NCI-H2081 (cell line): ENCODE results near the gene ZNF384.

ENCODE experiments used
- DNase-seq, 2 experiments: peaks; one replicate each; lab custom pipeline; 2025; lab: John Stamatoyannopoulos, UW

The ZNF384 gene

GRCh38 chr12:6653342-6653741 is 35.8 kb downstream of the ZNF384 start:
- DNase-seq = no peak

DNA sequence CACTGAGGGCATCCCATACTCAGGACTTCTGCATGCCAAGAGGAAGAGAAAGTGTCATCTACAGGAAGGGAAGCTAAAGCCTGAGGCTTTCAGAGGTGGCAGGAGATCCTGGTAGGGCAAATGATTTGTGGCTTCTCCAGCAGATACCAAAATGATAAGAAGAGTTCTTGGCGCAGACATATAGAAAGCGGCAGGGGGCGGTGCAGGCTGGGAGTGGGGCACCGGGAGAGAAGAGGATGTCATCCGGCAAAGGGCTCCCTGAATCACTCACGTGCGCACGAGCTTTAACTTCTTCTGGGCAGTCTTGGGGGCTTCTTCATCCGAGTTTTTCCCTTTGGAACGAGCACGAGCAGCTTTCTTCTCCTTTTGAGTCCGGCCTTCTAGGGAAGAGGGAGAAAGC is 36.8 kb downstream of the ZNF384 start:
- DNase-seq = no peak

DNA sequence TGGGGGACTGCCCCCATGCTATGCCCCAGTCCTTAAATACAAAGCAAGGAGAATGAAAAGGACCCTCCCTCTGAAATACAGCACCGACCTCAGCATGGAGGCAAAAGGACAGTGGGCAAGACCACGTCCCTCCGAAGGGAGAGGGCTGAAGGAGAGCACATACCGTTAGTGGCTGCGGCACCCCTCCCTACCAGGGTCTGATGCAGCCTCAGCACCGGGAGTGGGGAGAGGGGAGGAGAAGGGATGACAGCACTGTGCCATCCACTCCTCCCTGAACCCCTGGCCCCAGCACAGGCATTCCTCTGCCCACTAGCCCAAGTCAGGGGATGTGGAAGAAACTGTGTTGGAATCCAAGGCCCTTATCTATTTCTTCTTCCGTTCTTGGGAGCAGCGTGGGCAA is 38.3 kb downstream of the ZNF384 start:
- no peak for DNase-seq

DNA sequence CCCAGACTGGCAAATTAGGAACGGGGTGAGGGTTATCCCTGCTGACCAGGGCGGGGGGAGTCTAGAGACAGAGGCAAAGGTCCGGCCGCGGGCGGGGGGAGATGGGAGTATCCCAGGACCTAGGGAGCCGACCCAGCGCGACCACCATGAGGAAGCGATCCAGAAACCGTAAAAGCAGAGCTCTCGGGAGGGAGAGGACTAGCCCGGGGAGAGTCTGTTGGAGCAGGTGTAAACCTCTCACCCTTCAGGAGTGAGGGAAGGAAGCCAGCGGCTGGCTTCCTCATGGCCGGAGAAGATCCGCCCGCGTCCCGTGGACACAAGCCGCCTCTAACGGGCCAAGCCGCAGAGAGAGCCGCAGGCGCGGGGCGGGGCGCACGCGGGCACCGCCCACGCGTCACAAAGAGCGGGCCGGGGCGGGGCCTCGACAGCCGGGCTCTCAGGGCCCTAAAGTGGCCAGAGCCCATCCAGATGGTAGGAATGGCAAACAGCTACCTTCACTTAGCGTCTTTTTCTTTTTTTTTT is 42.0 kb downstream of the ZNF384 start, which contains the start of gene ACRBP:
Gene ACRBP, minus strand, starts transcription at position 350 of the 522 bp plus-strand sequence. Its CDS starts 66 bp downstream, at position 284.
- DNase-seq = peak; percentile 70 to 71

GRCh38 chr12:6646276-6647082 is 42.7 kb downstream of the ZNF384 start:
- no peak for DNase-seq

GRCh38 chr12:6644903-6645302 is 44.3 kb downstream of the ZNF384 start:
- no peak for DNase-seq

DNA sequence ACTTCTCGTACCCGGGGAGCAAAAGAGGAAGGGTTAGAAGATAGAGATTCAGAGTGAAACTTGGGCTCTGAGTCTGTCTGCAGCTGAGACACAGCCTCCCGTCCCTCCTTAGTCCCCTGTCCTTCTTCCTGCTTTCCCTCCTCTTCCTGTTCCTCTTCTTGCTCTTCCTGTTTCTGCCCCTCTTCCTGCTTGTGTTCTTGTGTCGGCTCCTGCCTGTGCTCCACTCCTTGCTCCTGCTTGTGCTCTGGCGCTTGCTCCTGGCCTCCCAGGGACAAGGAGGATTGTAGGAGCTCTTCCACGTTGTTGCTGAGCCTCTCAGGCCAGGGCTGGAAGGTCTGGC is 44.9 kb downstream of the ZNF384 start:
- DNase-seq = no peak

- DNase-seq = no peak
Observed at GRCh38 chr12:6643569-6644256, 45.5 kb downstream of the ZNF384 start.

DNA sequence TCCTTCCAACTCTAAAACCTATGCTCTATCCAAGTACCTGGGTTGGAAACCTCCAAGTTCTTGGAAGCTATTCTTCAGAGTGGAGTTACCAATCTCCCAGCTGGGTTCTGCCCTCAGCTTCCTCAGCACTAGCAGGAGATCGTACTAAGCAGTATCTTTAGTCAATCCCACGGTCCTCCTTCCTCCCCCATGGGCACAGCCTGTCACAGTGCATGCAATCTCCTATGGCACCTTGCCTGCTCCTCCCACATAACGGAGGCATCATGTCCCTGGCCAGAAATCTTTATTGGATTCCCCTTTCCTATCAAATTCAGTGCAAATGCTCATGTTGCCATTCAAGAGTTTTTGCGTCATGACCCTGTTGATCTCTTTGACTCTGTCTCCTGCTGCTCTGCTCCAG is 48.0 kb downstream of the ZNF384 start:
- no peak for DNase-seq

GRCh38 chr12:6640497-6640896 is 48.7 kb downstream of the ZNF384 start:
- no peak for DNase-seq

DNA sequence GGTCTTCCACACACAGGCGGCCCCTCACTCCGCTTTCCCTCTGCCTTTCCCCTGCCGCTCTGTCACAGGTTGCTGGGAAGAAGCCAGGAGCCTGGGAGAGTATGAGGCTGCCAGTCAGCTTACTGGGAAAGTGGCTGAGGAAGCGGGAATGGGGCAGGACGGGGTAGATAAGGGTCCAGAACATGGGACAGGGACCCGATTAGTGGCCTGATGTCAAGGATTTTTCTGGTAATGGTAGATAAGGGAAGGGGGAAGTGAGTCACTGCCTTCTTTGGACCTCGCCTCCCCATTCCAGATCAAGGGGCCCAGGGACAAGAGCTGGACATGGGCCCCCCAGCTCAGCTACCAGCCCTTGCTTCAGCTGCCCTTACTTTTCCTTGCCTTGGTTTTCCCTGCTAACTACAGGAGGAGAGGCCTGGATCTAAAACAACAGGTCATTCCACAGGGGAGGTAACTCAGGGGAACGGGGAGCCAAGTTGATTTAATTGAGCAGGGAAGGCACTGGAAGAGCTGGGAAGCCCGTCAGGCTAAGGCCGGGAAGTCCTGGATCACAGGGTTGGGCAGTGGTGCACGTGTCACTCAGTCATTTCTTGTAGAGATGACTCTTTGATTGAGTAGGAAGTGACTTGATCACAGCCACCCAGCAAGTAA is 49.9 kb downstream of the ZNF384 start:
- DNase-seq = no peak

- no peak for DNase-seq
Observed at GRCh38 chr12:6638305-6638704, 50.9 kb downstream of the ZNF384 start.

DNA sequence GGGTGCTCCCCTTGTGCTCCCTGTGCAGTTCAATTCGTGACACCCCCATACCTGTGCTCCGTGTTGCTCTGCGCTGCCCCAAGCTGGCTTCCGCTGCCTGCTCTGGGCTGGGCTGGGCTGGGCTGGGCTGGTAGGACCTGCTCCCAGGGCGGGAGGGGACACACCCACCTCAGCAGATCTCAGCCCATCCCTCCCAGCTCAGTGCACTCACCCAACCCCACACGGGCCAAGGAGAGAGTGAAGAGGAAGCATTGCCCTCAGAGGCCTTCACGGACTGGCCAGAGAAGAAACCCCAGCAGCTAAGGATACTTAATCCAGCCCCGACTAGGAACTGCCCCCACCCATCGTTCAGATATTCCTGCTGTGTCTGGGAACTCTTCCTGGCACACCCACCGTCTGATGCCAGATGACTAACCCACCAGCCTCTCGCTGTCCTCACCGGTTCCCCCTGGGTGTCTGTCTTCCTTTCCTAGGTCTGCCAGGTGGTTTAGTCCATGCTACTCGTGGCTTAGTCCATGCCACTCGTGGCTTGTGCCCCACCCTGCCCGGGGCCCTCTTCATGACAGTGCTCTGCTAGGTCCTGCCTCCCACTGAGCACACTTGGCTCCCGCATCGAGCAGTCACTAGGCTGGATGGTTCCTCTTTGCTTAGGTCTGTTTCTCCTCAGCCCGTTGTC is 53.2 kb downstream of the ZNF384 start, which contains the start of gene LPAR5:
Gene LPAR5, minus strand, starts transcription at position 104 of the 676 bp plus-strand sequence. CDS start 14,711 bp downstream, outside the sequence.
- no peak for DNase-seq

- no peak for DNase-seq
Observed at GRCh38 chr12:6635375-6635855, 53.8 kb downstream of the ZNF384 start.

GRCh38 chr12:6632026-6632983 is 56.9 kb downstream of the ZNF384 start:
- DNase-seq = peak; percentile 17 to 39

GRCh38 chr12:6631549-6631961 is 57.6 kb downstream of the ZNF384 start:
- DNase-seq = no peak

GRCh38 chr12:6630736-6631135 is 58.4 kb downstream of the ZNF384 start:
- DNase-seq = no peak

DNA sequence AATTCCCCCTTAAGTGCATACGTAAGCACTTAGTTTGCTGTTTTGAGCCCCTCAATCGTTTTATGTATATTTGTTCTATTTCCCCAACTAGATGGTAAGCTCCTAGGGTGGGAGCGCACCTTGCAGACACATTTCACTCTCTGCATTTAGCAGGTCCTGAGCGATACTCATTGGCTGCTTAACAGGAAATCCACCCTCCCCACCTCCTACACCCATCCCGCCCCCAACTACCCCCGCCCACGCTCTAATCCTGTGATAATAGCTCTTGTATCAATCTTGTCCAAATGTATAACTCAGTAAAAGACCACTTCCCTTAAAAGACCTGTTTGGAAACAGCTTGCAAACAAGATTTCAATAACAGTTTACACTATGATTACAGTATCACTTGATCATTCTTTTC is 61.6 kb downstream of the ZNF384 start:
- DNase-seq = peak in 1 of 2 experiments; percentile 41

DNA sequence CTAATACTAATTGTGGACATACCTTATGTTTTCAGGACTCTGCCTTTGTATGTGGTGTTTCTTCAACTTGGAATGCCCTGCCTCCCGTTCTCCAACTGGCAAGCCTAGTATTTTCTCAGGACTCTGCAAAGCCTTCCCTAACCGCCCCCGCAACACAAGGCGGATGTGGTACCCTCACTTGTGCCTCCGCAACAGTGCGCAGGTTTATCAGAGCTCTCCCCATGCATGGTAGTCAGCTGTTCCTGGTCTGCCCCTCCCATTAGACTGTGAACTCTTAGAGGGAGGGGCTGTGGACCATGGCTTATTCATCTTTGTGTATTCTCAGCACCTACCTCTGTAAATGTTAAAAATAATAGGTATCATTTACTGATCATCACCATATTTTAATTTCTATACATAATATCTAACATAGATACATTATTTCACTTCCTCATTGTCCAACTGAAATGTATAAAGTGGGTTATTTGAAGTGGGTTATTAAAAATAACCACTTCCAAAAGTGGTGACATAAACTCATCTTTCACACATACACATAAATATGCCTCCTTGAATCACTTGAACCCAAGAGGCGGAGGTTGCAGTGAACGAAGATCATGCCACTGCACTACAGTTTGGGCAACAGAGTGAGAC is 62.4 kb downstream of the ZNF384 start:
- DNase-seq = no peak

- DNase-seq = no peak
Observed at GRCh38 chr12:6620885-6621274, 68.3 kb downstream of the ZNF384 start.
